ENCODE results near the gene GYG2.

The GYG2 gene

GRCh38 chrX:2785538-2785937, 43.2 kb upstream of the GYG2 start:
- no peak overlapping the region for H3K4me3 ChIP-seq (ENCODE audit: low read depth, low read length)
- ChIA-PET POLR2A (no interaction called here), CTCF (no interaction called here)
- H3K27ac ChIP-seq (ENCODE audit: extremely low read depth, low read depth, low read length) = no peak overlapping the region
- no peaks in the 10 kb centered on the region for H3K4me1 ChIP-seq (ENCODE audit: control insufficient read depth, insufficient read depth, low read length)
- no peaks in the 10 kb centered on the region for H3K9me3 ChIP-seq (ENCODE audit: control insufficient read depth, insufficient read depth, low read depth, low read length)
- no peak for TF ChIP-seq ZNF146 (tag by site-specific recombination; IDR thresholded peaks at IDR 0.05)
- no peak for TF ChIP-seq REPIN1 (tag by site-specific recombination; IDR thresholded peaks at IDR 0.05; ENCODE audit: low read depth)
- TF ChIP-seq ZNF132 (tag by site-specific recombination; IDR thresholded peaks at IDR 0.05; ENCODE audit: borderline replicate concordance) = no peak
- TF ChIP-seq ZNF394 (tag by site-specific recombination; IDR thresholded peaks at IDR 0.05; ENCODE audit: borderline replicate concordance) = no peak
- no peak for TF ChIP-seq ZNF10 (tag by site-specific recombination; IDR thresholded peaks at IDR 0.05)
- no peak for TF ChIP-seq ZNF473 (tag by site-specific recombination; IDR thresholded peaks at IDR 0.05)
- no peak for TF ChIP-seq ZNF670 (tag by site-specific recombination; IDR thresholded peaks at IDR 0.05; ENCODE audit: low read depth)
- TF ChIP-seq ZNF302 (tag by site-specific recombination; IDR thresholded peaks at IDR 0.05; ENCODE audit: low read depth) = no peak
- TF ChIP-seq ZNF501 (tag by site-specific recombination; IDR thresholded peaks at IDR 0.05) = no peak
- no peak for TF ChIP-seq ZBTB11 (tag by site-specific recombination; conservative IDR thresholded peaks at IDR 0.05; ENCODE audit: low read depth)
- no peak for TF ChIP-seq ZNF114 (tag by site-specific recombination; IDR thresholded peaks at IDR 0.05)
- TF ChIP-seq MEIS1 (CRISPR knock-in tag; IDR thresholded peaks at IDR 0.05; ENCODE audit: borderline replicate concordance) = no peak
- TF ChIP-seq ZNF416 (tag by site-specific recombination; IDR thresholded peaks at IDR 0.05) = no peak
- no peak for TF ChIP-seq SCRT2 (tag by site-specific recombination; IDR thresholded peaks at IDR 0.05)
- TF ChIP-seq ZNF639 (tag by site-specific recombination; IDR thresholded peaks at IDR 0.05) = no peak
- no peak for TF ChIP-seq ZNF701 (tag by site-specific recombination; IDR thresholded peaks at IDR 0.05)
- no peaks in the 10 kb centered on the region for H3K36me3 ChIP-seq (ENCODE audit: control insufficient read depth in 2 of 2, insufficient read depth in 1 of 2, low read length in 2 of 2)

GRCh38 chrX:2788980-2789379, 39.8 kb upstream of the GYG2 start:
- CTCF ChIA-PET = no interaction called here
- Histone ChIP-seq H3K4me3 (ENCODE audit: low read depth, low read length) (no peak overlapping the region), H3K36me3 (ENCODE audit: control insufficient read depth in 2 of 2, insufficient read depth in 1 of 2, low read length in 2 of 2) (no peaks in the 10 kb centered on the region), H3K9me3 (ENCODE audit: control insufficient read depth, insufficient read depth, low read depth, low read length) (no peaks in the 10 kb centered on the region), H3K27ac (ENCODE audit: extremely low read depth, low read depth, low read length) (no peak overlapping the region), H3K4me1 (ENCODE audit: control insufficient read depth, insufficient read depth, low read length) (no peaks in the 10 kb centered on the region)
- POLR2A ChIA-PET = no interaction called here
- TF ChIP-seq ZBTB7A (tag by site-specific recombination; IDR thresholded peaks at IDR 0.05; ENCODE audit: low read depth) (no peak), ZNF324 (tag by site-specific recombination; IDR thresholded peaks at IDR 0.05) (no peak), RBAK (tag by site-specific recombination; IDR thresholded peaks at IDR 0.05) (no peak), ZNF621 (tag by site-specific recombination; IDR thresholded peaks at IDR 0.05) (no peak), ZNF645 (tag by site-specific recombination; IDR thresholded peaks at IDR 0.05) (no peak), ZNF133 (tag by site-specific recombination; IDR thresholded peaks at IDR 0.05) (no peak), MYNN (tag by site-specific recombination; IDR thresholded peaks at IDR 0.05; ENCODE audit: borderline replicate concordance) (no peak), ZNF488 (tag by site-specific recombination; IDR thresholded peaks at IDR 0.05) (no peak), ZBTB6 (tag by site-specific recombination; IDR thresholded peaks at IDR 0.05) (no peak), ZNF140 (tag by site-specific recombination; IDR thresholded peaks at IDR 0.05) (no peak), GFI1B (tag by site-specific recombination; IDR thresholded peaks at IDR 0.05) (no peak), ZNF792 (tag by site-specific recombination; IDR thresholded peaks at IDR 0.05) (no peak), ZSCAN30 (tag by site-specific recombination; IDR thresholded peaks at IDR 0.05) (no peak), KLF17 (tag by site-specific recombination; IDR thresholded peaks at IDR 0.05) (no peak)

Data from HEK293 (cell line).